WTC11 (cell line): ENCODE results near the gene CSN2. TPM values are rescaled to one million over a fixed set of nuclear protein-coding genes. Genes with fewer than 3 reads are reported as not detected.

Source experiments
- ATAC-seq: fragments of 200-7000 bp; cut with Tn5 transposase; 2 replicates; pipeline ENCODE4 v1.10.0; 2021; ENCODE audit warnings: mild to moderate bottlenecking, moderate library complexity
- CTCF ChIA-PET: fragments of 300-600 bp; sonication (Branson Sonifier 250); formaldehyde crosslinking; loops from one replicate; lab custom pipeline; 2021; ENCODE audit warnings: antibody characterized with exemption; lab: Charles Lee
- POLR2A ChIA-PET: fragments of 350-600 bp; sonication (Branson Sonifier 250); formaldehyde crosslinking; loops from one replicate; lab custom pipeline; 2021; ENCODE audit warnings: antibody characterized with exemption; lab: Charles Lee
- DNase-seq: peaks from one replicate; pipeline ENCODE4 v3.0.0; 2021; ENCODE audit warnings: low spot score
- H3K27ac Mint-ChIP-seq: 2 replicates; pipeline ENCODE4 v1.8.0; 2021; ENCODE audit warnings: mixed read lengths
- H3K27me3 Mint-ChIP-seq: 2 replicates; pipeline ENCODE4 v1.8.0; 2021; ENCODE audit warnings: low read depth, mild to moderate bottlenecking, moderate library complexity, mixed read lengths
- H3K36me3 Mint-ChIP-seq: 2 replicates; pipeline ENCODE4 v1.8.0; 2021; ENCODE audit warnings: mixed read lengths
- H3K4me1 Mint-ChIP-seq: 2 replicates; pipeline ENCODE4 v1.8.0; 2022; ENCODE audit warnings: mixed read lengths
- H3K4me3 Mint-ChIP-seq: 2 replicates; pipeline ENCODE4 v1.8.0; 2021; ENCODE audit warnings: mild to moderate bottlenecking, moderate library complexity, mixed read lengths
- H3K9me3 Mint-ChIP-seq: 2 replicates; pipeline ENCODE4 v1.8.0; 2021; ENCODE audit warnings: mixed read lengths
- EMX1 ChIP-seq: fragments of 250-450 bp; sonication (Bioruptor Pico); IDR thresholded peaks from 2 replicates; pipeline ENCODE4 v1.8.0; 2021; ENCODE audit warnings: mild to moderate bottlenecking
- FOXK1 ChIP-seq: sonication (generic); formaldehyde crosslinking; IDR thresholded peaks from 2 replicates; pipeline ENCODE4 v1.8.0; 2022; ENCODE audit warnings: mild to moderate bottlenecking, moderate library complexity, missing genetic modification reagents
- NFYB ChIP-seq: sonication (generic); formaldehyde crosslinking; conservative IDR thresholded peaks from 2 replicates; pipeline ENCODE4 v1.8.0; 2022; ENCODE audit warnings: low read depth, missing genetic modification reagents
- NR3C1 ChIP-seq: sonication (generic); formaldehyde crosslinking; conservative IDR thresholded peaks from 2 replicates; pipeline ENCODE4 v1.8.1; 2023; ENCODE audit warnings: low read depth, mild to moderate bottlenecking, missing genetic modification reagents
- ZBTB21 ChIP-seq: sonication (generic); formaldehyde crosslinking; IDR thresholded peaks from 2 replicates; pipeline ENCODE4 v1.8.1; 2023; ENCODE audit warnings: mild to moderate bottlenecking, missing genetic modification reagents, borderline replicate concordance
- ZNF138 ChIP-seq: sonication (generic); formaldehyde crosslinking; conservative IDR thresholded peaks from 2 replicates; pipeline ENCODE4 v1.8.1; 2022; ENCODE audit warnings: mild to moderate bottlenecking, moderate library complexity, missing genetic modification reagents
- ZNF416 ChIP-seq: fragments of 250-450 bp; sonication (Bioruptor Pico); IDR thresholded peaks from 2 replicates; pipeline ENCODE4 v1.9.0; 2021; ENCODE audit warnings: mild to moderate bottlenecking, inconsistent platforms
- total RNA-seq: library from RNA; stranded (reverse); gene quantifications from 3 replicates; pipeline ENCODE4 v1.2.3, GENCODE V29; 2021
- TF ChIP-seq, protein P1 (sequence below): sonication (generic); formaldehyde crosslinking; conservative IDR thresholded peaks from 2 replicates; pipeline ENCODE4 v1.8.1; 2022; ENCODE audit warnings: mild to moderate bottlenecking, missing genetic modification reagents
- TF ChIP-seq, protein P2 (sequence below): sonication (generic); formaldehyde crosslinking; IDR thresholded peaks from 2 replicates; pipeline ENCODE4 v1.8.1; 2023; ENCODE audit warnings: mild to moderate bottlenecking, missing genetic modification reagents, moderate library complexity
- TF ChIP-seq, protein P3 (sequence below): sonication (generic); formaldehyde crosslinking; conservative IDR thresholded peaks from 2 replicates; pipeline ENCODE4 v1.8.1; 2023; ENCODE audit warnings: mild to moderate bottlenecking, low read depth, missing genetic modification reagents, moderate library complexity

The CSN2 gene
- total RNA-seq, 1 experiment from 2014 or later = not detected

DNA sequence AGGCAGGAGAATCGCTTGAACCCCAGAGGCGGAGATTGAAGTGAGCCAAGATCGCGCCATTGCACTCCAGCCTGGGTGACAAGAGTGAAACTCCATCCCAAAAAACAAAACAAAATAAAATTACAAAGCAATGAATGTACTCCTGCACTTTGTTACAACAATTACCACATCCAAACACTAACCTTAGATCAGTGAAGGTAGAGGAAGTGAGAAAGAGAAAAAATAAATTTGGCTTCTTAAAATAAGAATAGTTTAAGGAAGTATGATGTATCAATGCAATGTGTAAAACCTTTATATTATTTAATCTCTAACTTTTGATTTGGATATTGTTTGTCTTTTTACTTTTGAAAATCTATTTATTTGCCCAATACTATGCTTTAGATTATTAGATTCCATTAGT lies 56.3 kb downstream of the CSN2 start:
- Mint-ChIP-seq H3K9me3 (no peaks in the 10 kb centered on the region), H3K4me1 (no peaks in the 10 kb centered on the region), H3K27ac (no peak overlapping the region), H3K4me3 (no peak overlapping the region), H3K36me3 (no peaks in the 10 kb centered on the region), H3K27me3 (no peaks in the 10 kb centered on the region)
- TF ChIP-seq, protein P1, sequence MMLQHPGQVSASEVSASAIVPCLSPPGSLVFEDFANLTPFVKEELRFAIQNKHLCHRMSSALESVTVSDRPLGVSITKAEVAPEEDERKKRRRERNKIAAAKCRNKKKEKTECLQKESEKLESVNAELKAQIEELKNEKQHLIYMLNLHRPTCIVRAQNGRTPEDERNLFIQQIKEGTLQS (CRISPR knock-in tag) = no peak
- no peak for TF ChIP-seq ZBTB21 (CRISPR knock-in tag)
- DNase-seq (no peak), ATAC-seq (no peak)
- ChIA-PET POLR2A (no interaction called here), CTCF (no interaction called here)

DNA sequence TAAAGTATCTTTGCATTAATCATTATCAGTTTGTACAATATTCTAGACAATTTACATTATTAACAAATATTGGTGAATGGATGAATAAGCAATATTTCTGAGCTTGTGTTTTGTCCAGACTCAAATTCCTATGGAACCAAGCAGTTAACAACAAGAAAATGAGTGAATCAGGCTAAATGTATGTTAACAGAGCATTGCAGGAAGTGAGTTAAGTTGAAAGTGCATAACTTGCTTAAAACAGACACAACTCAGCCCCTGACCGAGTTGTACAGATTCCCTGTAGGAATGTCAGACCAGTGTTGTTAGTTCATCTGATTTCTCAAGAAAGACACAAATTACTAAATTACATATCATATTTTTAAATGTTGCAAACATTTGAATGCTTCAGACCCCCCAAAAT lies 58.4 kb downstream of the CSN2 start:
- no peak overlapping the region for H3K27ac Mint-ChIP-seq
- no peaks in the 10 kb centered on the region for H3K4me1 Mint-ChIP-seq
- no peak for ATAC-seq
- ChIA-PET CTCF (no interaction called here), POLR2A (no interaction called here)
- no peak overlapping the region for H3K4me3 Mint-ChIP-seq
- H3K36me3 Mint-ChIP-seq = no peaks in the 10 kb centered on the region
- H3K9me3 Mint-ChIP-seq = no peaks in the 10 kb centered on the region
- no peak for DNase-seq
- H3K27me3 Mint-ChIP-seq = no peaks in the 10 kb centered on the region
- TF ChIP-seq ZNF138 (no peak), EMX1 (no peak), NFYB (CRISPR knock-in tag) (no peak), FOXK1 (CRISPR knock-in tag) (no peak), ZNF416 (CRISPR knock-in tag) (no peak), NR3C1 (no peak)
- TF ChIP-seq, protein P2, sequence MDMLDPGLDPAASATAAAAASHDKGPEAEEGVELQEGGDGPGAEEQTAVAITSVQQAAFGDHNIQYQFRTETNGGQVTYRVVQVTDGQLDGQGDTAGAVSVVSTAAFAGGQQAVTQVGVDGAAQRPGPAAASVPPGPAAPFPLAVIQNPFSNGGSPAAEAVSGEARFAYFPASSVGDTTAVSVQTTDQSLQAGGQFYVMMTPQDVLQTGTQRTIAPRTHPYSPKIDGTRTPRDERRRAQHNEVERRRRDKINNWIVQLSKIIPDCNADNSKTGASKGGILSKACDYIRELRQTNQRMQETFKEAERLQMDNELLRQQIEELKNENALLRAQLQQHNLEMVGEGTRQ = no peak
- TF ChIP-seq, protein P3, sequence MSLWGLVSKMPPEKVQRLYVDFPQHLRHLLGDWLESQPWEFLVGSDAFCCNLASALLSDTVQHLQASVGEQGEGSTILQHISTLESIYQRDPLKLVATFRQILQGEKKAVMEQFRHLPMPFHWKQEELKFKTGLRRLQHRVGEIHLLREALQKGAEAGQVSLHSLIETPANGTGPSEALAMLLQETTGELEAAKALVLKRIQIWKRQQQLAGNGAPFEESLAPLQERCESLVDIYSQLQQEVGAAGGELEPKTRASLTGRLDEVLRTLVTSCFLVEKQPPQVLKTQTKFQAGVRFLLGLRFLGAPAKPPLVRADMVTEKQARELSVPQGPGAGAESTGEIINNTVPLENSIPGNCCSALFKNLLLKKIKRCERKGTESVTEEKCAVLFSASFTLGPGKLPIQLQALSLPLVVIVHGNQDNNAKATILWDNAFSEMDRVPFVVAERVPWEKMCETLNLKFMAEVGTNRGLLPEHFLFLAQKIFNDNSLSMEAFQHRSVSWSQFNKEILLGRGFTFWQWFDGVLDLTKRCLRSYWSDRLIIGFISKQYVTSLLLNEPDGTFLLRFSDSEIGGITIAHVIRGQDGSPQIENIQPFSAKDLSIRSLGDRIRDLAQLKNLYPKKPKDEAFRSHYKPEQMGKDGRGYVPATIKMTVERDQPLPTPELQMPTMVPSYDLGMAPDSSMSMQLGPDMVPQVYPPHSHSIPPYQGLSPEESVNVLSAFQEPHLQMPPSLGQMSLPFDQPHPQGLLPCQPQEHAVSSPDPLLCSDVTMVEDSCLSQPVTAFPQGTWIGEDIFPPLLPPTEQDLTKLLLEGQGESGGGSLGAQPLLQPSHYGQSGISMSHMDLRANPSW (CRISPR knock-in tag) = no peak

Other genes starting within 250 kb of the CSN2 start
- gene SULT1B1, start 205.1 kb downstream of the CSN2 start, total RNA-seq = 0.02 to 0.14 TPM (median 0.04 TPM) in 3 replicates
- not detected in 3 replicates for gene SULT1E1, start 105.6 kb downstream of the CSN2 start, total RNA-seq
- not detected in 3 replicates for gene CSN1S1, start 34.7 kb downstream of the CSN2 start, total RNA-seq
- not detected in 3 replicates for gene STATH, start 30.2 kb upstream of the CSN2 start, total RNA-seq
- gene HTN3, start 62.7 kb upstream of the CSN2 start, total RNA-seq = not detected in 3 replicates
- not detected in 3 replicates for gene HTN1, start 84.7 kb upstream of the CSN2 start, total RNA-seq
- not detected in 3 replicates for gene PRR27, start 188.5 kb upstream of the CSN2 start, total RNA-seq
- gene ODAM, start 230.0 kb upstream of the CSN2 start, total RNA-seq = not detected in 3 replicates